Transverse colon (tissue), 4 donors: ENCODE data around the gene SCAMP4. TPM values are rescaled to one million over a fixed set of nuclear protein-coding genes. Genes with fewer than 3 reads are reported as not detected.

ENCODE experiments used
- DNase-seq: peaks from one replicate; pipeline ENCODE4 v3.0.0-alpha.2; 2019
- H3K27ac ChIP-seq, 4 donors: fragments of 200-600 bp; sonication (generic); 2 replicates each; pipeline ENCODE4 v1.5.1; 2016 to 2018; ENCODE audit warnings: inconsistent platforms in 4 of 4
- H3K27me3 ChIP-seq: fragments of 200-600 bp; sonication (generic); 2 replicates; pipeline ENCODE4 v1.5.1; 2017; ENCODE audit warnings: inconsistent platforms
- H3K36me3 ChIP-seq, 4 donors: fragments of 200-600 bp; sonication (generic); 2 replicates each; pipeline ENCODE4 v1.5.1; 2017 to 2019; ENCODE audit warnings: inconsistent platforms in 4 of 4
- H3K4me1 ChIP-seq, 4 donors: fragments of 200-600 bp; sonication (generic); 2 replicates each; pipeline ENCODE4 v1.5.1; 2017 to 2020; ENCODE audit warnings: inconsistent platforms in 4 of 4
- H3K4me3 ChIP-seq, 4 donors: fragments of 200-600 bp; sonication (generic); 1 replicate in 1 of 4; 2 replicates in 3 of 4; pipeline versions ENCODE4 v1.5.1 to v1.6.1; 2017 to 2019; ENCODE audit warnings: inconsistent platforms in 4 of 4
- H3K9me3 ChIP-seq, 2 donors: fragments of 200-600 bp; sonication (generic); 2 replicates each; pipeline ENCODE4 v1.5.1; 2017 to 2019; ENCODE audit warnings: inconsistent platforms in 2 of 2
- CTCF ChIP-seq, 5 experiments: fragments of 200-600 bp in 3 of 5; fragments of 450-650 bp in 2 of 5; sonication (generic) in 3 of 5; IDR thresholded peaks; 1 replicate in 2 of 5; 2 replicates in 3 of 5; pipeline ENCODE4 v1.5.1; 2016 to 2017; ENCODE audit warnings: antibody characterized with exemption in 5 of 5, inconsistent platforms in 3 of 5, mild to moderate bottlenecking in 2 of 5, moderate library complexity in 1 of 5
- EP300 ChIP-seq: sonication (generic); formaldehyde crosslinking; IDR thresholded peaks from one replicate; pipeline ENCODE4 v1.6.1; 2017; ENCODE audit warnings: antibody characterized with exemption, low read depth
- POLR2A ChIP-seq: fragments of 450-650 bp; IDR thresholded peaks from one replicate; pipeline ENCODE4 v1.6.1; 2016; ENCODE audit warnings: antibody characterized with exemption, mild to moderate bottlenecking, moderate library complexity
- POLR2AphosphoS5 ChIP-seq, 3 donors: sonication (generic); formaldehyde crosslinking; IDR thresholded peaks; one replicate each; pipeline ENCODE4 v1.6.1; 2016; ENCODE audit warnings: antibody characterized with exemption in 3 of 3
- WGBS, 2 donors: methylation state at CpG; one replicate each; pipeline ENCODE4 v1.1.5; 2018; ENCODE audit warnings: low coverage in 1 of 2; 5-methylcytosine and 5-hydroxymethylcytosine counted together
- in situ Hi-C, 4 donors: fragments of 200-750 bp; cut with MboI; loops; one replicate each; pipeline versions ENCODE4 v1.15.0 to v1.15.1; 2017; ENCODE audit warnings: low sequenced_read_pairs in 3 of 4, low pct_ligation_motif_present in 1 of 4, low pct_unique_long_range_greater_than_20kb in 1 of 4
- intact Hi-C: fragments of 100-400 bp; cut with DNase I; formaldehyde crosslinking; loops from one replicate; pipeline ENCODE4 v1.15.1; 2023; ENCODE audit warnings: low total_unique reads
- total RNA-seq, 4 donors: library from RNA; depleted of rRNA; stranded (reverse); fragments of >200 nt; gene quantifications; one replicate each; pipeline ENCODE4 v1.1.0, GENCODE V29; 2016

Gene SCAMP4
- total RNA-seq, 4 donors from 2014 or later, result 25.1 to 119 (median 86.6) TPM

GRCh38 chr19:1920644-1921043, 15.4 kb downstream of the SCAMP4 start:
- Histone ChIP-seq H3K36me3 (peaks cover 0 to 33% (median 14%) of the 10 kb centered on the region in 4 donors), H3K4me1 (no peaks in the 10 kb centered on the region), H3K9me3 (no peaks in the 10 kb centered on the region), H3K4me3 (no peak overlapping the region), H3K27me3 (no peaks in the 10 kb centered on the region), H3K27ac (no peak overlapping the region)
- DNase-seq, result no peak
- 96% methylated on average over 17 of the region's 19 CpGs; no CpG with 5 or more reads in 1 of the 2 donors for WGBS, 2 donors
- in situ Hi-C loops (no loop called here), intact Hi-C loops (loop anchor here (10.0 kb wide), 1 partner anchor 154 kb away; no protein-coding TSS in a partner anchor)
- TF ChIP-seq CTCF (IDR thresholded peaks at IDR 0.05) (no peak), POLR2AphosphoS5 (IDR thresholded peaks at IDR 0.05) (no peak), POLR2A (no peak)

DNA sequence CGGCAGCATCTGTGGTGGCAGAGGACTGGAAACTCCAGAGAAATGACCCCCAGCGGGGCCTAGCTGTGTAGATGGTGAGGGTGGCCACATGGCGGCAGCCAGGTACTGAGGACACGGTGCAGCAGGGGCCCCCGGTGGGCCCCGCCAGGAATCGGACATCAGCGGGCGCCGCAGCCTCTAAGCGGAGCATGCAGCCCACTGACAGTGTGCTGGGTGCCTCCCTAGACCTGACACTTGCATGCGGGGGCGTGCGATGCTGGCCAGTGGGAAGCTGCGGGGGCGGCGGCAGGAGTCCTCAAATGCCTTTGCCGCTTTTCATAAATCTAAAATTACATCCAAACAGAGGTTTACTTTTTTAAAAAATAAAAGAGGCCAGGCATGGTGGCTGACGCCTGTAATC, 16.1 kb downstream of the SCAMP4 start:
- TF ChIP-seq POLR2AphosphoS5 (IDR thresholded peaks at IDR 0.05), result no peak
- no peak for TF ChIP-seq EP300
- no peak for TF ChIP-seq CTCF (IDR thresholded peaks at IDR 0.05)
- no peak for TF ChIP-seq POLR2A
- intact Hi-C loops (loop anchor here (10.0 kb wide), 1 partner anchor 153 kb away; no protein-coding TSS in a partner anchor), in situ Hi-C loops (no loop called here)
- no peak for DNase-seq
- Histone ChIP-seq H3K27me3 (no peaks in the 10 kb centered on the region), H3K27ac (no peak overlapping the region), H3K36me3 (peaks cover 0 to 33% (median 14%) of the 10 kb centered on the region in 4 donors), H3K9me3 (no peaks in the 10 kb centered on the region), H3K4me3 (no peak overlapping the region), H3K4me1 (no peaks in the 10 kb centered on the region)
- 93 to 95% methylated on average over 3 to 19 of the region's 19 CpGs for WGBS, 2 donors

DNA sequence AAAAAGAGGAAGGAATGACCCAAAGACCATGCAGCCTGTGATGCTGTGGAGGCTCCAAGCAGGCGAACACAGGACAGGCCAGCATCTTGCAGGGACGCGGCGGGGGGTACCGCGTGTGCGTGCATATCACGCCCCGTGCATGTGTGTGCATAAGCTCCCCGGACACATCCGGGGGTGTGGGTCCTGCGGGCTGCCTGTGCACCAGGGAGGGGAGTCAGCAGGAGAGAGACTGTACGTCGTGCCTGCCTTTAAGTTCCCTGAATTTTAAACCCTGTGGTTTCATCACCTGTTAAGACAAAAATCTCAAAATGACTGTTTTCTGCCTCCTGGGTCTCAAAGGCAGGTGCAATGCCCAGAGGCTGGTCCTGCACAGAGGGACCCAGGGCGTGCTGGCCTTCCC, 16.6 kb downstream of the SCAMP4 start:
- no peak for TF ChIP-seq POLR2A
- no peak for TF ChIP-seq POLR2AphosphoS5 (IDR thresholded peaks at IDR 0.05)
- no peak for TF ChIP-seq CTCF (IDR thresholded peaks at IDR 0.05)
- no peak for TF ChIP-seq EP300
- DNase-seq, result no peak
- Histone ChIP-seq H3K36me3 (peaks cover 0 to 33% (median 14%) of the 10 kb centered on the region in 4 donors), H3K4me1 (no peaks in the 10 kb centered on the region), H3K27me3 (no peaks in the 10 kb centered on the region), H3K27ac (no peak overlapping the region), H3K4me3 (no peak overlapping the region), H3K9me3 (no peaks in the 10 kb centered on the region)
- intact Hi-C loops (loop anchor here (10.0 kb wide), 1 partner anchor 153 kb away; no protein-coding TSS in a partner anchor), in situ Hi-C loops (no loop called here)
- 77% methylated on average over 15 of the region's 15 CpGs; no CpG with 5 or more reads in 1 of the 2 donors for WGBS, 2 donors

DNA sequence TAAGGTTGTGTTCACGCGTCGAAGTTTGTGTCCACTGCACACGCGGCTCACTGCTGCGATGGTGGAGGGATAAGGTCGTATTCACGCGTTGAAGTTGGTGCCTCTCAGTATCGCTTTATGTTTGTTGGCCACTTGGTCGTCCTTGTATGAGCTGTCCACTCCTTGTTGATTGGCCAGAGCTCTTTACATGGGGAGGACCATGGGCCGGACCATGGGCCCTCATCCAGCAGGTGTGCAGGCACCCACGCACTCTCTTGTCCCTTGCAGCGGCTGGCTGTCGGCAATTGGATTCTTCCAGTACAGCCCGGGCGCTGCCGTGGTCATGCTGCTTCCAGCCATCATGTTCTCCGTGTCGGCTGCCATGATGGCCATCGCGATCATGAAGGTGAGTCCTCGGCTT, 17.6 kb downstream of the SCAMP4 start:
- H3K27ac ChIP-seq, result no peak overlapping the region
- WGBS, 2 donors, result 94 to 100% methylated on average over 10 to 23 of the region's 23 CpGs
- no peaks in the 10 kb centered on the region for H3K4me1 ChIP-seq
- in situ Hi-C loops, result no loop called here
- H3K36me3 ChIP-seq, result peaks cover 0 to 33% (median 14%) of the 10 kb centered on the region in 4 donors
- intact Hi-C loops, result loop anchor here (10.0 kb wide), 1 partner anchor 152 kb away; no protein-coding TSS in a partner anchor
- no peak overlapping the region for H3K4me3 ChIP-seq
- no peak for TF ChIP-seq POLR2A
- TF ChIP-seq EP300, result no peak
- TF ChIP-seq CTCF (IDR thresholded peaks at IDR 0.05), result no peak
- no peak for TF ChIP-seq POLR2AphosphoS5 (IDR thresholded peaks at IDR 0.05)
- H3K9me3 ChIP-seq, result no peaks in the 10 kb centered on the region
- DNase-seq, result no peak
- no peaks in the 10 kb centered on the region for H3K27me3 ChIP-seq
